HG02938 (cell line): ENCODE results near the gene CPM.
"Not testable (repeated sequence)": the region's sequence is repeated elsewhere in the genome, so short reads cannot be mapped to it uniquely, and the experiment has no call there.

ENCODE experiments used
- ATAC-seq: cut with Tn5 transposase; IDR thresholded peaks from one replicate; pipeline ENCODE4 v1.9.1; 2021; ENCODE audit warnings: mild to moderate bottlenecking, moderate library complexity; ENCODE audit not compliant: unreplicated experiment

The CPM gene

DNA sequence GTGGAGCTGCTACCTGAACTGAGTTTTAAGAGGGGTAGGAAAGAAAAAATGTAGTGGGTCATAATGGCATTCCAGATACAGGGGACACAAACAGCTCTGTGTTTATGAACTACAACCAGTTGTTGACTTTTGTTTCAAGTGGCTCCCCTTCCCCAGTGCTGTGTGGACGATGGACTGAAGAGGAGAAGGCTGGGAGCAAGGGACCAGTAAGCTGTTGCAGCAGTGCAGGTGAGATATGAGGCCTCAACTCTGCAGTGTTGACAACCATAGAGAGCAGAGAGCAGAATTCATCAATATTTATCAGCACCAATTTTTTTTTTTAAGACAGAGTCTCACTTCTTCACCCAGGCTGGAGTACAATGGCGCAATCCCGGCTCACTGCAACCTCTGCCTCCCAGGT lies 78.4 kb downstream of the CPM start:
- no peak for ATAC-seq

DNA sequence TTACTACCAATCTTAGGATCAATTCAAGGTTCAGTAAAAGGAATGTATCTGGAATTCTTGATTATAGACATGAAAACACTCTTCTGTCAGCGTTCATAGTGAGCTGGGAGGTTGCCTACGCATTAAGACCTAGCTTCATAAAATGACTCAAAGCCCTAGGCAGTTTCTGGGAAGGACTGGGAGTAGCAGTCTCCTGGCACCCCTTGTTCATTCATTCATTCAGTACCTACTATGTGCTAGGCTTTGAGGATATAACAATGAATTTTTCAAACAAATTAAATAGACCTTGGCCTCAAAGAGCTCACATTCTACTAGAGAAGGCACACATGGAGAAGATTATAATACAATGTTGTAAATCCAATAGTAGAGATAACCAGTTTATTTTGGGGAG lies 78.9 kb downstream of the CPM start:
- ATAC-seq = no peak

DNA sequence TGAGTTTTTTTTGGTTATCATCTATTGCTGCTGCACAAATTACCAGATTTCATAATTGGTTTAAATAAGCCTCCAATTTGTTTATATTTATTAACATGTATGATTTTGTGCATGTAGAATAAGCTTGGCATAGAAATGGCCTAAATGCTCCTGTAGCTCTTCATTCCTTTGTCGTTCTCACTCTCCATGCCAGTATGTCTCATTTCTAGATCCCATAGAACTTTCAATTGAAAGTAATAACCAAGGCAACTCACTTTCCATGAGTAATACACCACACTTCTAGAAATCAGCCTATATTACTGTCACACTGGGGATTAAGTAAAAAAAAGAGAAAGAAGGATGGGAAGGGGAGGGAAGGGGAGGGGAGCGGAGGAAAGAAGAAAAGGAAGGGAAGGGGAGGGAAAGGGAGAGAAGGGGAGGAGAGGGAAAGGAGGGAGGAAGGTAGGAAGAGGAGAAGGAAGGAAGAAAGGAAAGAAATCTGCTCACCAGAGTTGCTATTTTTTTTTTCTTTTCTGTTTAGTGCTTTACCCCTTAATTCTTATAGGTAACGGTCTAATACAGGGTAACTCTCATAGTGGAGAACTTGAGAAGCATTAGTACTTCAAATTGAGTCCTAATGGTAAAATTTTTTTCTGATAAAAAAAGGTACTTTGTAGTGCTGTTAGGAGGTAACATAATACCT lies 79.4 kb downstream of the CPM start:
- no peak for ATAC-seq

DNA sequence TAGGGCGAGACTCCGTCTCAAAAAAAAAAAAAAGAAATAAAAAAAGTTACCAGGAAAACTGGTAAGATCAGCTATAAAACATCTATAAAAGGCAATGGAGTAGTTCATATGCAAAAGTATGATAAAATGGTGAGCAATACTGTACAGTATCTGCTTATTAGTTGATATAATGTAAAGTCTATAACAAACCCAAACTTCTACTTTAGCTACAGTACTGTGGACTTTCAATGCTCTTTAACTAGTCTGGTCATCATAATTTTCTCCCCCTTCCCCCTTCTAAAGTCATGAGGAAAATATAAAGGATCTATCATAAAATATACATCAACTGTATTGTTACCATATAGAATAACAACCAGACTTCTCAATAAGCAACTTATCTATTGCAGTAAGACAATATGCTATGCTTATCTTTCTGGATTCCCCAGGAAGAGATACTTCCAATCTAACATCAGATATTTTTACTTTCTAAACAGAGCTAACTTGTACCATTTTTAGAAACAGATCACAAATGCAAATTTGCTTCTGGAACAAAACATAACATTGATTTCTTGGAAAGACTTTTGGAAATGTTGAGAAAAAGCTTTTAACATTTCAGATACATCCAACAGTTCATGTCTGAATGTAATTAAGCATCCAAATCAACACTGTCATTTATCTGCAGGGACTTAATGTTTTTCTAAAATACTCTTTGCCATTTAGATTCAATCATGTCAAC lies 81.2 kb downstream of the CPM start:
- ATAC-seq = no peak

DNA sequence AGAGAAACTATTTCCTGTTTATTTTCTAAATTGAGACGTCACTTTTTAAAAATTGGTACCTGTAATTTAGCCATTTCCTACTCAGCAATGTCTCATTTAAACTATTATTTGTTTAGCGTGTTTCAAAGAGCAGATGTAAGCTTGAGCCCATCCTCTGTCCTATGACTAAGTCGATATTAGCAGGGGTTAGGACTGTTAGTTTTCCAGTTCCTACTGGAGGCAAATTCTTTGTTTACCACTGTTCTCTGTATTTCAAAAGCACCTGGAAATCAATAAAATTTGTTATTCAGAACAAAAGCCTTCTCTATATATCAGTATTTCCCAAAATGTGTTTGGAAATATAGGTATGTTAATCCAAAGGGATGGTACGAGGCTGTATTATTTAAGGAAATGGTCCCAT lies 82.6 kb downstream of the CPM start:
- ATAC-seq = no peak

DNA sequence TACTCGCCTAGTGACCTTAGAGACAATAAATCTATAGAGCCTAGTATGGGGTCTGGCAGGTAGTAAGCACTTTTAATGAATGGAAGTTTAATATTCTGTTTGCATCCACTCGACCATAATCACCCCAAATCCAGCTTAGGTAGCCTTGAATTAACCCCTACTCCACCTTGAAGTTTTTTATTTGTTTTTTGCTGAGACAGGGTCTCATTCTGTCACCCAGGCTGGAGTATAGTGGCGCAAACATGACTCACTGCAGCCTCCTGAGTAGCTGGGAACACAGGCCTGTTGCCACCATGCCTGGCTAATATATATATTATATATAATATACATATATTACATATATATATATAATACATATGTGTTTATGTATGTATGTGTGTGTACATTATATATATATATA lies 86.2 kb downstream of the CPM start:
- ATAC-seq = no peak

DNA sequence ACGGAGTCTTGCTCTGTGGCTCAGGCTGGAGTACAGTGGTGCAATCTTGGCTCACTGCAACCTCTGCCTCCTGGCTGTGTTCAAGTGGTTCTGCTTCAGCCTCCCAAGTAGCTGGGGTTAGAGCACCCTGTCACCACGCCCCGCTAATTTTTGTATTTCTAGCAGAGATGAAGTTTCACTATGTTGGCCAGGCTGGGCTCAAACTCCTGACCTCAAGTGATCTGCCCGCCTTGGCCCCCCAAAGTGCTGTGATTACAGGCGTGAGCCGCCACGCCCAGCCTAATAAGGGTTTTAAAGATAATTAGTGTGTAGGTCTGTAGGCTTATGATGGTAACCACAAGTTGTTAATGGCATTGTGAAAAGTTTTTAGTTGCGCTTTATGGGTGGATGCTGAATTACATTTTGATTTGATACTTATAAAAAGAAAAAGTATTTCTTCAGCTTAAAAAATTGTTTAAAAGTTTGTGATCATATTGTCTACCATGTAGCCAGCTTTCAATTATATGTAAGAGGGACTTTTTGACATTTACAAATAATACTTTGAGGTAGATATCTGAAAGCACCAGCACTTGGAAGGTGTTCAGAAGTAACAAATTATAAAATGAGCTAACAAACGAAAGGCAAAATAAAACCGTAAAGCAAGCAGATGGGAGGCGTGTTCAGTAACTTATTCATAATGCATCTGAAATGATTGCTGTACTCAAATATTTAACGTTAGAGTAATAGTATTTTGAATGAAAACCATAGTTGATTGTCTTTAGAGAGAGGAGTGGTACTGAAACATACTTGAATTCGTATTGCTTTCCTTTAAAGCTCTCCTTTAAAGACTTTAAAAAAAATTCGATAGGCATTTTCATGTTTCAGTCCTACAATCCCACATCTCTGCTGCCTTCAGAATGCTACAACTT lies 87.9 kb downstream of the CPM start:
- no peak for ATAC-seq

DNA sequence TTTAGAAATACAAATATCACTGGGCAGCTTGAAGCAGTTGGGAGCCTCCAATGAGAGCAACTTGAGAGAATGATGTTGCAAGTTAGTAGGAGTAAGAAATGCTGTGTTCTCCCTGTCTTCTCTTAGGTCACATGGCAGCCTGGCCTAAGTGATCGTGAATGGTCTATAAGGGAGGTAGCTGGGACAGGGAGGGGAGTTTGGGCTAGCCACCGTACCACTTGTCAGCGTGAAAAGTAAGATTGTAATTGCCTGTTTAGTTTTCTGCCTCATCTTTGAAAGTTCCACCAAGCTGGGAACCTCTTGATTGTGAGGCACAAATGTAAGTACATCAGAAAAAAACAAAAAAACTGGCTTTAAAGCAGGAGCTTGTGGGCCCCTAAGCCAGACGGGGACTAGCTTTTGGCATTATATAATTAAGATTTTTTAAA lies 88.6 kb downstream of the CPM start:
- no peak for ATAC-seq

DNA sequence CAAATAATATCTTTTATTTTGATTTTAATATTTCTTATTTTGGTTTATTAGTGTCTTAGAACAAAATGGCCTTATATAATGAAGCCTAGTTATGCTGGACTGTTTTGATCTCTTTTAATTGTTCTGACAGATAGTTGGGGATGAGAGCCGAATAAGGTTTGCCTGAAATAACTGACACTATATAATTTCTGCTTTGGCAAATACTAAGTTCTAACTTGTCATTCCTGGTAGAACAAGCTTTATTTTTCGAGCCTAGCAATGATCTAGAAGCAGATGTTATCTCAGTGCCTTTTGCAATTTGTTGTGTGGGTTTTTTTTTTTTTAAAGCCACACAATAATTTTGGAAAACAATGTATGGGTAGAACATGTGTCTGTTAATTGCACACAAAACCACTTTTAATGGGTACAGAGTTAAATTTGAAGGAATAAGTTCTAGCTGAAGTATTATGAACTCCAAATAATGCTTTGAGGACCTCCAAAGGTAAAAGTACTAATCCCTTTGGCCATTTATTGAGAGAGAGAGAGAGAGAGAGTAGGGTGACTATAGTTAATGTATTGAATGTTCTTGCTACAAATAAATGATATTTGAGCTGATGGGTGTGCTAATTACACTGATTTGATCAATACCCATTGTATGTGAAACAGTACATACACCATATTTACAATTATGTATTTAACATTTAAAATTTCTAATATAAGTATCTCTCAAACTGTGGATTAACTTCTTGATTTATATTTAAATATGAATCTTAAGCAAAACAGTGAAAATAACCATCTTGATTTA lies 90.0 kb downstream of the CPM start:
- ATAC-seq = no peak

DNA sequence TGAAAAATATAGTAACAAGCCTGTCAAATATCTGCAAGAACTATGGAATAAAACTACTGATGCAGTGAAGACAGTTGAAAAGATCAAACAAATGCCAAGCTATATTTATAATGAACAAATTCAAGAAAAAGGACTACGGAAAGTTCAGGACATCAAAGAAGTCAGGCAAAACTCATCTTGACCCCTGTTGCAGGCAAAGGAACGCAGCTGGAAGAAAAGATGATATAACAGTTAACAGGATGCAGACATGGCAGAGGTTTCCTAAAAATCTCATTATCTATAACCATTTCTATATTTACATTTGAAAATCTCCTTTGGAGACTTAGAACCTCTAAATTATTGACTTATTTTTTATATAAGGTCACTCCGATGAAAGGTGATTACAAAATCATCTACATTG lies 90.8 kb downstream of the CPM start:
- ATAC-seq = no peak

DNA sequence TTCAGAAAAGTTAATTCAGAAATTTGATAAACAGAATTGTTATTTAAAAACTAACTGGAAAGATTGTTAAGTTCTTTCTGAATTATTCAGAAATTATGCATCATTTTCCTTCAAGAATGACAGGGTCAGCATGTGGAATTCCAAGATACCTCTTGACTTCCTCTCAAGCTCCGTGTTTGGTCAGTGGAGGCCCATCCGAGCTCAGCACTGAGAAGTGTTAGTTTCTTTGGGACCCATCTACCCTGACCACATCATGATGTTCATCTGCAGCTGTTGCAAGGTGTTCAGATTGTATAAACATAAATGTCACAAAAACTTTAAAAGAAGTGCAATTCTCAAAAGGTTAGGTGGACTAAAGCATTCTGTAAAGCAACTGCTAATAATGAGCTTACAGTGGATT lies 91.3 kb downstream of the CPM start:
- ATAC-seq = no peak

DNA sequence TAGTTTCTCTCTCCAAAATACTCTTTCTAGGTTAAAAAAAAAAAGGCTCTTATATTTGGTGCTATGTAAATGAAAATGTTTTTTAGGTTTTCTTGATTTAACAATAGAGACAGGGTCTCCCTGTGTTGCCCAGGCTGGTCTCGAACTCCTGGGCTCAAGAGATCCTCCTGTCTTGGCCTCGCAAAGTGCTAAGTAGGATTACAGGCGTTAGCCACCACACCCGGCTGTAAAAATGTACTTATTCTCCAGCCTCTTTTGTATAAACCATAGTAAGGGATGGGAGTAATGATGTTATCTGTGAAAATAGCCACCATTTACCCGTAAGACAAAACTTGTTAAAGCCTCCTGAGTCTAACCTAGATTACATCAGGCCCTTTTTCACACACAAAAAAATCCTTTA lies 91.8 kb downstream of the CPM start:
- ATAC-seq = not testable (repeated sequence)

DNA sequence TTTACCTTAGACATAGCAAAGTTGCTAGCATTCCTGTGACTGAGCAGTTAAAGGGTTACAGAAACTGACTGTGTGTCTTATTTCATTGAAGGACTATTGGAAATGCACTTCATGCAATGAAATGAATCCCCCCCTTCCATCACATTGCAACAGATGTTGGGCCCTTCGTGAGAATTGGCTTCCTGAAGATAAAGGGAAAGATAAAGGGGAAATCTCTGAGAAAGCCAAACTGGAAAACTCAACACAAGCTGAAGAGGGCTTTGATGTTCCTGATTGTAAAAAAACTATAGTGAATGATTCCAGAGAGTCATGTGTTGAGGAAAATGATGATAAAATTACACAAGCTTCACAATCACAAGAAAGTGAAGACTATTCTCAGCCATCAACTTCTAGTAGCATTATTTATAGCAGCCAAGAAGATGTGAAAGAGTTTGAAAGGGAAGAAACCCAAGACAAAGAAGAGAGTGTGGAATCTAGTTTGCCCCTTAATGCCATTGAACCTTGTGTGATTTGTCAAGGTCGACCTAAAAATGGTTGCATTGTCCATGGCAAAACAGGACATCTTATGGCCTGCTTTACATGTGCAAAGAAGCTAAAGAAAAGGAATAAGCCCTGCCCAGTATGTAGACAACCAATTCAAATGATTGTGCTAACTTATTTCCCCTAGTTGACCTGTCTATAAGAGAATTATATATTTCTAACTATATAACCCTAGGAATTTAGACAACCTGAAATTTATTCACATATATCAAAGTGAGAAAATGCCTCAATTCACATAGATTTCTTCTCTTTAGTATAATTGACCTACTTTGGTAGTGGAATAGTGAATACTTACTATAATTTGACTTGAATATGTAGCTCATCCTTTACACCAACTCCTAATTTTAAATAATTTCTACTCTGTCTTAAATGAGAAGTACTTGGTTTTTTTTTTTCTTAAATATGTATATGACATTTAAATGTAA lies 93.5 kb downstream of the CPM start:
- no peak for ATAC-seq

DNA sequence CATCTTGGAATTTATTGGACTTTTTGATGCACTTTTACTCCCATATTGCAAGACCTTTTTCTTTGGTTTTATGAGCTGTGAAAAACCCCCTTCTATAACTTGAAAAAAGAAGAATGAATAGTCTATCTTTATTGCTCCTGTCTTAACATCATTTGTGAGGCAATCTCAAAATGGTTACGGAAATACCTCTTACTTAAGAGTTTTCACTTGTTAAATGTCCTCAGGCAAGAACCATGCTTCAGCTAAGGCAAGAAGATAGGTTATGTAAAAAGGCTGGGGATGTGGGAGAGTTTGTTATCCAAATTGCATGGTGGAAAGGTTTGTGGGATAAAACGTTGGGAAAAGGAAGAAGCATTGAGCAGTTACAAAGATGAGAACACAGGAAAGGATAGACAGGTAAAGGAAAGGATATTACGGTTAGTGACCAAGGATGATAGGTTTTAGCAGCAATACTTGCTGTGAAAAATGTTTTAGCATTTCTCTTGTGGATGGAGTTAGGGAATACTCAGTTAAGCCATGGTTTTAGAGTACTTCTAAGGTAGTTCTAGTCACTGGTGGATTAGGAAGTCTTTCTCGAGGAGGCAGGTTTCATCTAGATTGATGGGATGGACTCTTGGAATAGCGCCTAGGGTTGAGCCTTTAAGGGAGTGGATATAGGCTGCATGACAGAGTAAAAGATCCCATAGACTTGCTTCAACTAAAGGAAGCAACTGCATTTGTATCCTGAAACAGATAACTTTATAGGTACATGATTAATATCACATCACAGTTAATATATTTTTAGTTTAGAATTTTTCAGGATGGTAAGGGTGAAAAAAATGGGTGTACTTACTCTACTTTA lies 94.7 kb downstream of the CPM start:
- ATAC-seq = no peak

DNA sequence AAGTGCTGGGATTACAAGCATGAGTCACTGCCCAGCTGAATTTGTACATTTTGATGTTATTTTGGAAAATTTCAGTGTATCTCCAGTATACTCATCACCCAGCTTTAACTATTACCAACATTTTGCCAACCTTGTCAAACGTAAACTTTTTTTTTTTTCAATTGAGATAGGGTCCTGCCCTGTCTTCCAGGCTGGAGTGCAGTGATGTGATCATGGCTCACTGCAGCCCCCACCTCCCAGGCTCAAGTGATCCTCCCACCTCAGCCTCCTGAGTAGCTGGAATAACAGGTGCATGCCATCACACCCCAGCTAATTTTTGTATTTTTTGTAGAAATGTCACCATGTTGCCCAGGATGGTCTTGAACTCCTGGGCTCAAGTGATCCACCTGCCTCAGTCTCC lies 95.8 kb downstream of the CPM start:
- ATAC-seq = no peak

DNA sequence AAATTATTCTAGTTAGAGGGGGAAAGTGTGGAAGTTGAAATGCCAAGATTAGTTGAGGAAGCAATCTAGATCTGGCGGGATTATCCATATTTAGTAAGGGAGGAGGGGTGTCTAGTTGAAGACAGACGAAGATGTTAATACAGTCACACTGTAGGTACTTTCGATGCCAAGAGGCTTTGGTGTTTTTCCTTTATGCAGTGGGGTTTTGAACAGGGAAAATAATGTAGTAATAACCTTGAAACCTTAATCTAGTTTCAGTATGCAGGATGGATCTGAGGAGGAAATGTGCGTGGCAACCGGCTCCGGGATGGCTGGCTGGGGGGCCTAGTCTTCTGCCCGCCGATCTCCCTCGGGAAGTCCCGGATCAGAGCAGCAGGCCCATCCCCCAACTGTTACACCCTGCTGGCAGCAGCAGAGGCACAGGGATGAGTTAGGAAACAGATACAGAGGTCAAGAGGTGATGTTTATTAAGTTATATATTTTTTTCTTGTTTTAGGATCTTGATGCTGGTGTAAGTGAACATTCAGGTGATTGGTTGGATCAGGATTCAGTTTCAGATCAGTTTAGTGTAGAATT lies 97.5 kb downstream of the CPM start:
- ATAC-seq = no peak

DNA sequence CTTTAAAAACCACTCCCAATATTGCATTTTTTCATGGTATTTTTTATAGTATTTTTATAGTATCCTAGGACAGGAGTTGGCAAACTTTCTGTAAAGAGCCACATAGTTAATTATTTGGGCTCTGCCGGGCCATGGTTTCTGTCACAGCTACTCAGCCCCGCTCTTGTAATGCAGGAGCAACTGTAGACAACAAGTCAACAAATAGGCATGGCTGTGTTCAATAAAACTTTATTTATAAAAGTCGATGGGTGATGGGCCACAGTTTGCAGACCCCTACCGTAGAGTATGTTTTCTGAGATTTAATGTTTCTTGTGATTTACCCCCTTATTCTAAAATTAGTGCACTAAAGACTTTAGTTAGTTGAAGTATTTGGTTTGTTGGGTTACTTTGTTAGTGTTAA lies 99.5 kb downstream of the CPM start:
- ATAC-seq = no peak

DNA sequence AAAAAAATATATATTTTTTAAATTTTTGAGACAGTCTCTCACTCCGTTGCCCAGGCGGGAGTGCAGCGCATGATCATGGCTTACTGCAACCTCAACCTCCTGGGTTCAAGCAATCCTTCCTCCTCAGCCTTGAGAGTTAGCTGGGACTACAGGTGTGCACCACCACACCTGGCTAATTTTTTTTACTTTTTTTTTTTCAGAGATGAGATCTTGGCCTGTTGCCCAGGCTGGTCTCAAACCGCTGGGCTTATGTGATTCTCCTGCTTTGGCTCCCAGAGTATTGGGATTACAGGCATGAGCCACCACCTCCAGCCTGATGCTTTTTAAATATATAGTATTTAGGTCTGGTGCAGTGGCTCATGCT lies 100.5 kb downstream of the CPM start:
- ATAC-seq = no peak
